GM18868 (cell line): Measurements from ENCODE around the gene PAIP2.
A peak's percentile ranks its signal among the peaks of the same experiment; 100 is the strongest.

ENCODE experiments used
- ATAC-seq: cut with Tn5 transposase; IDR thresholded peaks from one replicate; pipeline ENCODE4 v1.9.1; 2021; ENCODE audit warnings: mild to moderate bottlenecking, moderate library complexity; ENCODE audit not compliant: unreplicated experiment

PAIP2 gene

GRCh38 chr5:139391570-139392323 lies 50.1 kb downstream of the PAIP2 start:
- no peak for ATAC-seq

- ATAC-seq = no peak
Observed at GRCh38 chr5:139392324-139392677, 50.6 kb downstream of the PAIP2 start.

- peak; percentile 48 for ATAC-seq
Observed at GRCh38 chr5:139392678-139393496, 51.2 kb downstream of the PAIP2 start.

- no peak for ATAC-seq
Observed at GRCh38 chr5:139393497-139394122, 52.0 kb downstream of the PAIP2 start.

- ATAC-seq = peak; percentile 23
Observed at GRCh38 chr5:139394123-139394653, 52.5 kb downstream of the PAIP2 start.

- ATAC-seq = no peak
Observed at GRCh38 chr5:139394654-139395566, 53.3 kb downstream of the PAIP2 start, which contains the start of gene PROB1. TSS of gene PROB1 (minus strand) at chr5:139395104. CDS start at chr5:139395081, 23 bp downstream.

GRCh38 chr5:139395844-139396640 lies 54.4 kb downstream of the PAIP2 start:
- no peak for ATAC-seq

GRCh38 chr5:139396691-139397090 lies 55.0 kb downstream of the PAIP2 start:
- no peak for ATAC-seq

- ATAC-seq = no peak
Observed at GRCh38 chr5:139397921-139398320, 56.3 kb downstream of the PAIP2 start.

- peak; percentile 47 for ATAC-seq
Observed at GRCh38 chr5:139399501-139400121, 58.0 kb downstream of the PAIP2 start.

GRCh38 chr5:139401546-139401945 lies 59.9 kb downstream of the PAIP2 start:
- ATAC-seq = no peak

GRCh38 chr5:139402561-139403158 lies 61.0 kb downstream of the PAIP2 start:
- no peak for ATAC-seq

GRCh38 chr5:139403418-139403786 lies 61.7 kb downstream of the PAIP2 start:
- ATAC-seq = no peak

GRCh38 chr5:139403787-139404483 lies 62.3 kb downstream of the PAIP2 start, which contains the start of gene SPATA24:
TSS of gene SPATA24 (minus strand) at chr5:139404089. CDS start at chr5:139404060, 29 bp downstream.
- ATAC-seq = peak; percentile 75

GRCh38 chr5:139404484-139404840 lies 62.8 kb downstream of the PAIP2 start:
- no peak for ATAC-seq

GRCh38 chr5:139406963-139407362 lies 65.3 kb downstream of the PAIP2 start:
- no peak for ATAC-seq

GRCh38 chr5:139407517-139407916 lies 65.9 kb downstream of the PAIP2 start:
- peak; percentile 49 for ATAC-seq

GRCh38 chr5:139408191-139408590 lies 66.5 kb downstream of the PAIP2 start:
- no peak for ATAC-seq
